Right atrium auricular region (tissue), 2 donors: Measurements from ENCODE around the gene CNTN4. TPM values are rescaled to one million over a fixed set of nuclear protein-coding genes. Genes with fewer than 3 reads are reported as not detected.

Source experiments
- DNase-seq: peaks from one replicate; pipeline ENCODE4 v3.0.0-alpha.2; 2019; ENCODE audit warnings: low spot score
- H3K27ac ChIP-seq, 2 donors: fragments of 200-600 bp; sonication (generic); 1 replicate in 1 of 2; 2 replicates in 1 of 2; pipeline ENCODE4 v1.5.1; 2016 to 2019
- H3K27me3 ChIP-seq, 2 donors: fragments of 200-600 bp; sonication (generic); one replicate each; pipeline versions ENCODE4 v1.5.1 to v1.6.0; 2017 to 2019
- H3K36me3 ChIP-seq: fragments of 200-600 bp; sonication (generic); one replicate; pipeline ENCODE4 v1.5.1; 2016
- H3K4me1 ChIP-seq, 2 donors: fragments of 200-600 bp; sonication (generic); one replicate each; pipeline versions ENCODE4 v1.5.1 to v1.6.0; 2017 to 2019
- H3K4me3 ChIP-seq, 2 donors: fragments of 200-600 bp; sonication (generic); 1 replicate in 1 of 2; 2 replicates in 1 of 2; pipeline ENCODE4 v1.5.1; 2017 to 2019; ENCODE audit warnings: mild to moderate bottlenecking in 1 of 2, moderate library complexity in 1 of 2
- H3K9me3 ChIP-seq, 2 donors: fragments of 200-600 bp; sonication (generic); one replicate each; pipeline ENCODE4 v1.5.1; 2019
- total RNA-seq, 2 donors: library from RNA; depleted of rRNA; stranded (reverse); fragments of >200 nt; gene quantifications; one replicate each; pipeline ENCODE4 v1.1.0, GENCODE V29; 2016
- TF ChIP-seq, protein P1 (sequence below), 2 donors: fragments of 200-600 bp; sonication (generic); IDR thresholded peaks; one replicate each; pipeline ENCODE4 v1.5.1; 2019; ENCODE audit warnings: antibody characterized with exemption in 2 of 2

Gene CNTN4
- total RNA-seq, 2 donors from 2014 or later = 5.3 to 5.7 TPM

DNA sequence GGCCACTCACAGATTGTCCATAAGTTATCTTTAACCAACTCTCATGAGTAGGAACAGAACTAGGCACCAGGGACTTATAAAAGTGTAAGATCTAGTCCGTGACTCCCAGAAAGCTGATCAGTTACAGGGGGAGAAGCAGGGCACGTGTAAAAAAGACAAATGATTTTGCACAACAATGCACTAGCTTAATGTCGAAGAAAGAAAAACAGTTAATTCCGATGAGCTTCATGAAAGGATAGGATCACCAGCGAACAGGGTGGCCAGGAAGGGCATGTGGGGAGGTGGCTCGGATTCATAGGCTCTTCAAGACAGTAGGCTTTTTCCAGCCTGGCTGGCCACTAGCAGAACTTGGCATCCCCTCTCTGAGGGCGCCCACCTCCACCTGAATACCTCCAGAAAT is 921.5 kb downstream of the CNTN4 start:
- DNase-seq = no peak
- TF ChIP-seq, protein P1, sequence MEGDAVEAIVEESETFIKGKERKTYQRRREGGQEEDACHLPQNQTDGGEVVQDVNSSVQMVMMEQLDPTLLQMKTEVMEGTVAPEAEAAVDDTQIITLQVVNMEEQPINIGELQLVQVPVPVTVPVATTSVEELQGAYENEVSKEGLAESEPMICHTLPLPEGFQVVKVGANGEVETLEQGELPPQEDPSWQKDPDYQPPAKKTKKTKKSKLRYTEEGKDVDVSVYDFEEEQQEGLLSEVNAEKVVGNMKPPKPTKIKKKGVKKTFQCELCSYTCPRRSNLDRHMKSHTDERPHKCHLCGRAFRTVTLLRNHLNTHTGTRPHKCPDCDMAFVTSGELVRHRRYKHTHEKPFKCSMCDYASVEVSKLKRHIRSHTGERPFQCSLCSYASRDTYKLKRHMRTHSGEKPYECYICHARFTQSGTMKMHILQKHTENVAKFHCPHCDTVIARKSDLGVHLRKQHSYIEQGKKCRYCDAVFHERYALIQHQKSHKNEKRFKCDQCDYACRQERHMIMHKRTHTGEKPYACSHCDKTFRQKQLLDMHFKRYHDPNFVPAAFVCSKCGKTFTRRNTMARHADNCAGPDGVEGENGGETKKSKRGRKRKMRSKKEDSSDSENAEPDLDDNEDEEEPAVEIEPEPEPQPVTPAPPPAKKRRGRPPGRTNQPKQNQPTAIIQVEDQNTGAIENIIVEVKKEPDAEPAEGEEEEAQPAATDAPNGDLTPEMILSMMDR (IDR thresholded peaks at IDR 0.05) = no peak
- no peak overlapping the region for H3K27ac ChIP-seq

DNA sequence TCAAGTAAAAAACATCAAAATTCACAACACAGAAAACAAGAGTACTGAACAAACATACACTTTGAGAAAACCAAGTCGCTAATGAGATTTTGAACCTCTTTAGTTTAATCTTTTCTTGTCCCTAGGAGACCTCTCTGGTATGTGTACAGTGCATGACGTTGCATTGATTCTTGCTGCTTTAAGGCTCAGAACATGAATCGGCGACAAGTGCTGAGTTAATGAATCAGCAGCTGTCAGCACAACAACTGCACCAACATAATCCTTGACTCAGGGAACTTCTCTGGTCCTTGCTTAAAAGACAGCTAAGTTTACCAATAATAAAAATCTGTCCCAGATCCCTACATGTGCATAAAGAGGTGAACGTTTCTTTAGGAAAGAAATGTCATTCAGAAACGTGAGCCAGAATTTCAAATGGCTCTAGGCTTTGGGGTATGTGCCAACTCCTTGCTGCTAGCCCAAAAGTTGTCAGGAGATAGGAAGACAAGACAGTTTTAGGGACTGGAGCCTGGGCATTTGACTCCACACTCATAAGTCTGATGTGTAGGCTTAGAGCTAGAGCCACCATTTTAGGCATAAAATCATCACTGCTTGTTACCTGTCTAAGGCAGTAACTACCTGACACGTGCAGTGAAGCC is 924.6 kb downstream of the CNTN4 start:
- no peaks in the 10 kb centered on the region for H3K36me3 ChIP-seq
- DNase-seq = no peak
- no peaks in the 10 kb centered on the region for H3K4me1 ChIP-seq
- H3K9me3 ChIP-seq = no peaks in the 10 kb centered on the region
- no peak overlapping the region for H3K4me3 ChIP-seq
- no peak overlapping the region for H3K27ac ChIP-seq
- no peaks in the 10 kb centered on the region for H3K27me3 ChIP-seq
- TF ChIP-seq, protein P1 (IDR thresholded peaks at IDR 0.05) = no peak

More for the DNA sequence above, 921.5 kb downstream of the CNTN4 start:
- peaks cover 0 to under 1% of the 10 kb centered on the region in 2 donors for H3K4me1 ChIP-seq
- H3K27me3 ChIP-seq = no peaks in the 10 kb centered on the region
- no peaks in the 10 kb centered on the region for H3K36me3 ChIP-seq
- no peaks in the 10 kb centered on the region for H3K9me3 ChIP-seq
- no peak overlapping the region for H3K4me3 ChIP-seq

DNA sequence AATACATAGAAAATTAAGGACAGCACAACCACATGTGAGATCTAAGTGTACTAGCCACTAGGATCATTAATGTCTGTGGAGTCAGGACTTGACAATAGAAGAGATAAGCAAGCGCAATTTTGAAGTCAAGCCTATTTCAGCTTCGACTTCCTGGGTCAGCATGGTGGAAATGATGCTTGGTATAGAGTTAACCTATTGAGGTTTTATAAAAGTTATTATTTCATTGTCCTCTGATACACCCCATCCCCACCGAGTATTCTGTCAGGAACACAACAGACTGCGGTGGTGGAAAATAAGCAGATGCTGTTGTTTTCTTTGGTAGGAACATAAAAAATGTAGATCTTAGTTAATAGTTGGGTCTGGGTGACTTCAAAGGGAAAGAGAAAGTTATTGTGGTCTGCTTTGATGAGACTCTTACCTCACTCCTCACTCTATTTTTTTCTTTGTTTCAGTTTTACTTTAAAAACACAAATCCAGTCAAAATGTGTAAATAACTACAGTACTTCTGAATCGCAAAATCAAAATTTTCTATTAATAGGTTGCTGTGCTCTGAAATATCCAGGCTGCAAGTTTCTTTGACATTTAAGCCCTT is 929.4 kb downstream of the CNTN4 start:
- DNase-seq = no peak
- H3K27me3 ChIP-seq = no peaks in the 10 kb centered on the region
- H3K4me1 ChIP-seq = no peaks in the 10 kb centered on the region
- no peaks in the 10 kb centered on the region for H3K9me3 ChIP-seq
- H3K4me3 ChIP-seq = no peak overlapping the region
- H3K27ac ChIP-seq = no peak overlapping the region
- H3K36me3 ChIP-seq = no peaks in the 10 kb centered on the region
- TF ChIP-seq, protein P1 (IDR thresholded peaks at IDR 0.05) = no peak

DNA sequence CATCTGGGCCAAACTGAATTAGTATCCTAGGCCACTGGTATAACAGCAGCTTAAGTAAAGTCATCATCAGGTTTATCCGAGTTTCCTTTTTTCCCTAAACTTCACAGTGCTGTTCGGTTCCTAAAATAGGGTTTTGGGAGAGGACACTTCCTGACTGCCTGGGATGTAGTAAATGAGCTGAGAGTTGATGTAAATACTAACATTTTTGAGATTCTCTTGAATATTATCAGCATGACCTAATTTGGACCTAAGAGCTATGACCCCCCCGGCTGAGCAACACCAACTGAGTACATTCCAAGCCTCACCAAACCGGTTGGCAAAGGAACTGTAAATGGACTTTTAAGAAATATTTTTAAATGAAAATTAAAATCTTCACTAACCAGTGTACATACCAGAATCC is 932.7 kb downstream of the CNTN4 start:
- TF ChIP-seq, protein P1 (IDR thresholded peaks at IDR 0.05) = no peak

DNA sequence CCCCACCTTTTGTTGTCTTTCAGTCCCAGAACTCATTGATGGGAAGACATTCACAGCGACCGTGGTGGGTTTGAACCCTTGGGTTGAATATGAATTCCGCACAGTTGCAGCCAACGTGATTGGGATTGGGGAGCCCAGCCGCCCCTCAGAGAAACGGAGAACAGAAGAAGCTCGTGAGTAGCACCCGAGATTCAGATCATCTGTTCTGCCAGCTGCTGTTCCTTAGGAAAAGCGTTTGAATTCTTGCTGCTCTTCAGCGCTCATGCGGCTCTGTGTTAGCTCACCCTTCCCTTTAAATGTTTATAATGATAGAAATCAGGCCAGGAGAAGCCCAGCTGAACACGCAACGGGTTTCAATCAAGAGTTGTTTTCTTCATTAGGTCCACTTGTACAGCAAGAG is 938.5 kb downstream of the CNTN4 start:
- Histone ChIP-seq H3K36me3 (no peaks in the 10 kb centered on the region), H3K27ac (no peak overlapping the region), H3K9me3 (no peaks in the 10 kb centered on the region), H3K4me1 (no peaks in the 10 kb centered on the region), H3K27me3 (no peaks in the 10 kb centered on the region), H3K4me3 (no peak overlapping the region)
- no peak for DNase-seq
- TF ChIP-seq, protein P1 (IDR thresholded peaks at IDR 0.05) = no peak

More for the DNA sequence above, 932.7 kb downstream of the CNTN4 start:
- no peaks in the 10 kb centered on the region for H3K4me1 ChIP-seq
- no peak overlapping the region for H3K4me3 ChIP-seq
- DNase-seq = no peak
- H3K27ac ChIP-seq = no peak overlapping the region
- H3K27me3 ChIP-seq = no peaks in the 10 kb centered on the region
- H3K9me3 ChIP-seq = no peaks in the 10 kb centered on the region
- H3K36me3 ChIP-seq = no peaks in the 10 kb centered on the region
